Gastroesophageal sphincter (tissue), 4 donors: ENCODE data around the gene LRIT2. TPM values are rescaled to one million over a fixed set of nuclear protein-coding genes. Genes with fewer than 3 reads are reported as not detected.

Experiments
- ATAC-seq: fragments of 150-250 bp; one replicate; pipeline ENCODE4 v1.9.1; 2016; ENCODE audit warnings: mild to moderate bottlenecking, moderate library complexity
- H3K27ac ChIP-seq, 4 donors: fragments of 200-600 bp; sonication (generic) in 3 of 4; 1 replicate in 3 of 4; 2 replicates in 1 of 4; pipeline ENCODE4 v1.5.1; 2016 to 2019
- H3K27me3 ChIP-seq: fragments of 200-600 bp; sonication (generic); one replicate; pipeline ENCODE4 v1.5.1; 2019
- H3K36me3 ChIP-seq, 2 donors: fragments of 200-600 bp; sonication (generic); one replicate each; pipeline ENCODE4 v1.5.1; 2019; ENCODE audit warnings: control low read depth in 1 of 2
- H3K4me1 ChIP-seq, 3 donors: fragments of 200-600 bp; sonication (generic); 1 replicate in 2 of 3; 2 replicates in 1 of 3; pipeline ENCODE4 v1.5.1; 2016 to 2019; ENCODE audit warnings: control low read depth in 2 of 3
- H3K4me3 ChIP-seq, 2 donors: fragments of 200-600 bp; sonication (generic); one replicate each; pipeline ENCODE4 v1.5.1; 2019; ENCODE audit warnings: mild to moderate bottlenecking in 1 of 2, moderate library complexity in 1 of 2
- H3K9me3 ChIP-seq, 3 donors: fragments of 200-600 bp; sonication (generic); one replicate each; pipeline ENCODE4 v1.5.1; 2017 to 2019; ENCODE audit warnings: control low read depth in 2 of 3
- EP300 ChIP-seq: sonication (generic); formaldehyde crosslinking; IDR thresholded peaks from one replicate; pipeline ENCODE4 v1.6.1; 2017; ENCODE audit warnings: antibody characterized with exemption, mild to moderate bottlenecking
- POLR2A ChIP-seq, 2 donors: fragments of 450-650 bp; IDR thresholded peaks; one replicate each; pipeline ENCODE4 v1.6.1; 2017; ENCODE audit warnings: antibody characterized with exemption in 2 of 2, mild to moderate bottlenecking in 2 of 2, moderate library complexity in 1 of 2
- POLR2AphosphoS5 ChIP-seq: sonication (generic); formaldehyde crosslinking; IDR thresholded peaks from one replicate; pipeline ENCODE4 v1.6.1; 2017; ENCODE audit warnings: antibody characterized with exemption
- whole genome bisulfite sequencing, 2 donors: methylation state at CpG; one replicate each; pipeline ENCODE4 v1.1.5; 2018; ENCODE audit warnings: low coverage in 1 of 2; 5-methylcytosine and 5-hydroxymethylcytosine counted together
- total RNA-seq, 4 donors: library from RNA; depleted of rRNA; stranded (reverse); fragments of >200 nt; gene quantifications; one replicate each; pipeline ENCODE4 v1.1.0, GENCODE V29; 2016
- TF ChIP-seq, protein P1 (sequence below), 4 experiments: fragments of 200-600 bp in 2 of 4; fragments of 450-650 bp in 2 of 4; sonication (generic) in 1 of 4; IDR thresholded peaks; one replicate each; pipeline ENCODE4 v1.5.1; 2017 to 2019; ENCODE audit warnings: antibody characterized with exemption in 4 of 4, mild to moderate bottlenecking in 2 of 4, moderate library complexity in 2 of 4

The LRIT2 gene
- total RNA-seq, 4 donors from 2014 or later, result not detected

DNA sequence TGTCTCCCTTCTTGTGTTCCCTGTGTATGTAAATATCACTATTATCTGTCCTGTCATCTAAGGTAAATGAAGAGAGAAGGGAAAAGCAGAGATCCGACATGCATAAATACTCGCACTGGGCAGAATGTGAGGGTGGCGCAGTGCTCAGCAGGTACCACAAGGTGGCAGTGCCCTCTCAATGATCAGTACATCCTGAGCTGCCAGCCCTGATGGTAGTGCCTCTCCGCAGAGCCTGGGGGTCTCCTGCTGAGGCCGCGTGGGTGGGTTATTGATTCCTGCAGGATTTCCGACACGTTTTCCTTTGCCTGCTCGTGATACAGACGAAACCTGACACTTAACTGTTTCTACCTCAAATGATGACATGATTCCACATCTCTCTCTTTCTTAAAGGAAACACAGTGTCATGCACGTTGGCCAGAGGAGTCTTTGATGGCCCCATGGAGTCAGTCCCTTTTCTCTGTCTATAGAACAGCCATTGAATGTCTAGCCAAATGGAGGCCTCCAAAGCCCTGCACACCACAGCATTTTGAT lies 39.3 kb upstream of the LRIT2 start:
- Histone ChIP-seq H3K4me1 (peaks cover 0 to 6% (median 0%) of the 10 kb centered on the region in 3 donors), H3K27ac (no peak overlapping the region), H3K27me3 (peaks cover 68% of the 10 kb centered on the region), H3K9me3 (no peaks in the 10 kb centered on the region), H3K4me3 (no peak overlapping the region), H3K36me3 (no peaks in the 10 kb centered on the region)
- 0 to 2% methylated on average over 8 of the region's 11 CpGs for WGBS, 2 donors
- TF ChIP-seq, protein P1, sequence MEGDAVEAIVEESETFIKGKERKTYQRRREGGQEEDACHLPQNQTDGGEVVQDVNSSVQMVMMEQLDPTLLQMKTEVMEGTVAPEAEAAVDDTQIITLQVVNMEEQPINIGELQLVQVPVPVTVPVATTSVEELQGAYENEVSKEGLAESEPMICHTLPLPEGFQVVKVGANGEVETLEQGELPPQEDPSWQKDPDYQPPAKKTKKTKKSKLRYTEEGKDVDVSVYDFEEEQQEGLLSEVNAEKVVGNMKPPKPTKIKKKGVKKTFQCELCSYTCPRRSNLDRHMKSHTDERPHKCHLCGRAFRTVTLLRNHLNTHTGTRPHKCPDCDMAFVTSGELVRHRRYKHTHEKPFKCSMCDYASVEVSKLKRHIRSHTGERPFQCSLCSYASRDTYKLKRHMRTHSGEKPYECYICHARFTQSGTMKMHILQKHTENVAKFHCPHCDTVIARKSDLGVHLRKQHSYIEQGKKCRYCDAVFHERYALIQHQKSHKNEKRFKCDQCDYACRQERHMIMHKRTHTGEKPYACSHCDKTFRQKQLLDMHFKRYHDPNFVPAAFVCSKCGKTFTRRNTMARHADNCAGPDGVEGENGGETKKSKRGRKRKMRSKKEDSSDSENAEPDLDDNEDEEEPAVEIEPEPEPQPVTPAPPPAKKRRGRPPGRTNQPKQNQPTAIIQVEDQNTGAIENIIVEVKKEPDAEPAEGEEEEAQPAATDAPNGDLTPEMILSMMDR (IDR thresholded peaks at IDR 0.05), result peak; percentile 85 to 93 (median 89)
- TF ChIP-seq POLR2AphosphoS5 (no peak), EP300 (no peak)
- ATAC-seq, result peak; percentile 87

DNA sequence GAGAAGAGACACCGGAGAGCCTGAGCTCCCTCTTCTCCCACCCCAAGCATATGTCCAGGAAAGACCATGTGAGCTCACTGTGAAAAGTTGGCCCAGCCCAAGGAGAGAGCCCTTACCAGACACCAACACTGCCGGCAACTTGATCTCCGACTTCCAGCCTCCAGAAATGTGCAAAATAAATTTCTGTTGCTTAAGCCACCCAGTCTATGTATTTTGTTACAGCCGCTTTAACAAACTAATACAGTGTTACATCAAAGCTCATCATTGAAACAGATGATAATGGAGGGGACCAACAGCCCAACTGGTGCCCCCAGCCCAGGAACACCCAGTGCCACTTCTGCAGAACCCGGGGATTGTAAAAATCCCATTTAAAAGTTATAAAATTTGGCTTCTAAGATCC lies 38.4 kb upstream of the LRIT2 start:
- H3K27ac ChIP-seq, result no peak overlapping the region
- H3K27me3 ChIP-seq, result peaks cover 63% of the 10 kb centered on the region
- peaks cover 0 to 6% (median 0%) of the 10 kb centered on the region in 3 donors for H3K4me1 ChIP-seq
- TF ChIP-seq EP300, result no peak
- no peak for TF ChIP-seq POLR2A (IDR thresholded peaks at IDR 0.05)
- no peak for TF ChIP-seq POLR2AphosphoS5
- TF ChIP-seq, protein P1 (IDR thresholded peaks at IDR 0.05), result no peak
- ATAC-seq, result no peak
- H3K4me3 ChIP-seq, result no peak overlapping the region
- no peaks in the 10 kb centered on the region for H3K36me3 ChIP-seq
- 72 to 77% methylated on average over 3 to 5 of the region's 5 CpGs for WGBS, 2 donors
- no peaks in the 10 kb centered on the region for H3K9me3 ChIP-seq

DNA sequence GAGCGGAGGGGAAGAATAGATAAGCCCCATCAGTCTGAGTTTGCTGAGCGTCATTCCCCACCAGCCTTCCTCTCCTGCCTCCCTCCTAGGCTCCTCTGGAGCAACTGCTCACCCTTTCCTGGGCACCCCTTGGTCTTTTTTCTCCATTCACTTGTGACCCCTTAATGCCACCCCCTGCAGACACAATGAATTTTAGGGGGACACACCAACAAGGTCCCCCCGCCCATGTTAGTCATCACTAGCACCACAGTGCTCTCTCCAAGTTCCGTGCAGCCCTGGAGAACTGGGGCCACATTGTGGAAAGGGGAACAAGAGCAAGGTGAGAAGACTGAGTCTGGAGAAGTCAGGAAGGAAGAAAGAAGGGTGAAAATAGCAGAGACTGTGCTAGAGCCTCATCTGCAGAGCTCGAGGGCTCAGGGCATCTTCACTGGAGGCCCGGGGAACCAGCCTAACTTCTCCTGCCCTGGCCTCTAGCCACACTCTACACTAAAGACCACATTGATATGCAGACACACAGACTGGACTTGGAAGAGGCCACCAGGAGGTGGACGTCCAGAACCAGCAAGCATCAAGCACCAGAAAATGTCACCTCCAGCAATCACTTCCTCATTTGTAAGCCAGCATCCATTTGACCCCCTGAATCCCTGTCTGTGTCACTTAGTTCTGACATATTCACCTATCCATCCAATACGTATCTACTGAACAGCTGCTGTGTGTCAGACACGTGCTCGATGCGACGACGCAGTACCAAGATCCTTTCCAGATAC lies 37.0 kb upstream of the LRIT2 start:
- 56 to 69% methylated on average over 7 to 11 of the region's 13 CpGs for WGBS, 2 donors
- Histone ChIP-seq H3K4me1 (peaks cover 0 to 6% (median 0%) of the 10 kb centered on the region in 3 donors), H3K9me3 (no peaks in the 10 kb centered on the region), H3K36me3 (no peaks in the 10 kb centered on the region), H3K27ac (no peak overlapping the region), H3K27me3 (peaks cover 65% of the 10 kb centered on the region), H3K4me3 (no peak overlapping the region)
- TF ChIP-seq EP300 (no peak), POLR2AphosphoS5 (no peak), POLR2A (IDR thresholded peaks at IDR 0.05) (no peak)
- TF ChIP-seq, protein P1 (IDR thresholded peaks at IDR 0.05), result no peak
- no peak for ATAC-seq

DNA sequence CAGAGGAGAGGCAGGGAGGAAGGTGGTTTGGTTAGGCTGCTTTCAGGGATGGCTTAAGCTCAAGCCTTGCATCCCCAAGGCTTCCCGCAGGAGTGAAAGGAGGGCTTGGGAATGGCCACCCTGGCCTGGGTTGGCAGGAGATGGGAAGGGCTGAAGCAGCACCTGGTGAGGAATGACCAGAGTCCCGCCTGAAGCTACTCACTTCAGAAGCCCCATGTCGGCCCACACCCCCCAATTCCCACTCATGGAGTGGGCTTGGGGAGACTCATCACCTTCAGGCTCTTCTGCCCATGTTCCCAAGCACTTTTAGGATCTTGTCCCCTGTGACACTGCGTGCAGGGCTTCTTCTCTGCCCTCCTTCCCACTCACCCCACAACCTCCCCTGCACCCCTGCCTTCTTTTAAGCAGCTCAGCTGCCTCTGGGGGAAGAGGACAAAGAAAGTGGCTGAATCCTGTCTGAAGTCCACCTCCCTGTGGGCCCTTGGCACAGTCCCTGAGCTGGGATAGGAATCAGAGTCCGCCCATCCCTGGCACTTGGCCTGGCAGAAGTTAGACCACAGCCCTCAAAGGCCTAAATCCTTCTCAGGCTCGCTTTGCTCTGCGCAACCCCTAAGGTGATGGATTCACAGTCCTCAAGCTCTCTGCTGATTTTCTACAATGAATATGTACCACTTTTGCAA lies 36.0 kb upstream of the LRIT2 start:
- no peak overlapping the region for H3K27ac ChIP-seq
- no peaks in the 10 kb centered on the region for H3K36me3 ChIP-seq
- no peak for ATAC-seq
- no peak for TF ChIP-seq EP300
- TF ChIP-seq, protein P1 (IDR thresholded peaks at IDR 0.05), result no peak
- no peak for TF ChIP-seq POLR2AphosphoS5
- TF ChIP-seq POLR2A (IDR thresholded peaks at IDR 0.05), result no peak
- H3K9me3 ChIP-seq, result no peaks in the 10 kb centered on the region
- H3K4me3 ChIP-seq, result no peak overlapping the region
- H3K4me1 ChIP-seq, result peaks cover 0 to 12% (median 0%) of the 10 kb centered on the region in 3 donors
- WGBS, 2 donors, result 69 to 100% methylated on average over 3 to 6 of the region's 7 CpGs
- peaks cover 65% of the 10 kb centered on the region for H3K27me3 ChIP-seq
